ENCODE results near the gene IFT20.

GRCh38 chr17:28335201-28335958 is at the start of gene IFT20, which contains the start of gene TNFAIP1:
- TF ChIP-seq, protein P1, sequence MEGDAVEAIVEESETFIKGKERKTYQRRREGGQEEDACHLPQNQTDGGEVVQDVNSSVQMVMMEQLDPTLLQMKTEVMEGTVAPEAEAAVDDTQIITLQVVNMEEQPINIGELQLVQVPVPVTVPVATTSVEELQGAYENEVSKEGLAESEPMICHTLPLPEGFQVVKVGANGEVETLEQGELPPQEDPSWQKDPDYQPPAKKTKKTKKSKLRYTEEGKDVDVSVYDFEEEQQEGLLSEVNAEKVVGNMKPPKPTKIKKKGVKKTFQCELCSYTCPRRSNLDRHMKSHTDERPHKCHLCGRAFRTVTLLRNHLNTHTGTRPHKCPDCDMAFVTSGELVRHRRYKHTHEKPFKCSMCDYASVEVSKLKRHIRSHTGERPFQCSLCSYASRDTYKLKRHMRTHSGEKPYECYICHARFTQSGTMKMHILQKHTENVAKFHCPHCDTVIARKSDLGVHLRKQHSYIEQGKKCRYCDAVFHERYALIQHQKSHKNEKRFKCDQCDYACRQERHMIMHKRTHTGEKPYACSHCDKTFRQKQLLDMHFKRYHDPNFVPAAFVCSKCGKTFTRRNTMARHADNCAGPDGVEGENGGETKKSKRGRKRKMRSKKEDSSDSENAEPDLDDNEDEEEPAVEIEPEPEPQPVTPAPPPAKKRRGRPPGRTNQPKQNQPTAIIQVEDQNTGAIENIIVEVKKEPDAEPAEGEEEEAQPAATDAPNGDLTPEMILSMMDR (conservative IDR thresholded peaks at IDR 0.05 in 1 of 2, IDR thresholded peaks at IDR 0.05 in 1 of 2; ENCODE audit: low read depth in 1 of 2, low read length in 2 of 2) = no peak
- no peak for TF ChIP-seq EZH2 (IDR thresholded peaks at IDR 0.05; ENCODE audit: low read length, missing control alignments)

Data from fibroblast of lung (primary cell).